Pons (tissue), 1 donor: ENCODE measurements around the gene DTNB.
"Not testable (repeated sequence)": the region's sequence is repeated elsewhere in the genome, so short reads cannot be mapped to it uniquely, and the experiment has no call there.

Source experiments
- DNase-seq: peaks from one replicate; pipeline ENCODE4 v3.0.0-alpha.2; 2016; ENCODE audit warnings: low spot score

Gene DTNB

DNA sequence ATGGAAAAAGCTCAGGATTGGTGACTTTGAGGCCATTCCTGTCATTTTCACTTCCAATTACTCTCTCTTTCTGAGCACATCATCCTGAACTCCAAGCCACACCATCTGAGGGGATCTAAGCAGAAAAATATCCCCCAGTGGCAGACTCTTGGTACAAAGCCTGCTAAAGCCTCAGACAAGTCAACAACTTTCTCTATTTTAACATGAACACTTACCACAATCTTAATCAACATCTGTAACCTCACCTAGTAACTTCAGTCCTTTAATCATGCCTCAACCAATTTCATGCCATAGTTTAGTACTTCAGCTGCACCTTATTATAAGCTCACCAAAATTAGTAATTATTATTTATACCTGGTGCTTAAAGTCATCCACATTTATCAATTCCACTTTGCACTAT, 128.9 kb downstream of the DTNB start:
- no peak for DNase-seq

DNA sequence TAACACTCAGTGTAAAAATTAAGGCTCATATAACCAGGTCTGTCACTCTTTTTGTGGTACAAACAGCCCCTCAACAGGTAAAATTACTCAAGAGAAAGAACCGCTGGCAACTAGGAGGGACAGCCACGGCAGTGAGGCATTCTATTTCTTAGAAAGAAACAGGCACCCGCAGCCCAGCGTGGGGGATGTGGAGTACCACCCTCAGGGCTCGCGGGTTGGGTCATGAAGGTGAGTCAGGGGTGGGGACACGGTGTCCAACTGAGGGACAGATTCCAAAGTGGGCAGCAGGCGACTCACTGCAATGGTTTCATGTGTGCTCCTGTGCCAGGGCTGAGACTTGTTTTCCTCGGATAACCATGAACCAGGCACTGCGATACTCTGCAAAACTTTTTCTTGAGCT, 129.4 kb downstream of the DTNB start:
- no peak for DNase-seq

DNA sequence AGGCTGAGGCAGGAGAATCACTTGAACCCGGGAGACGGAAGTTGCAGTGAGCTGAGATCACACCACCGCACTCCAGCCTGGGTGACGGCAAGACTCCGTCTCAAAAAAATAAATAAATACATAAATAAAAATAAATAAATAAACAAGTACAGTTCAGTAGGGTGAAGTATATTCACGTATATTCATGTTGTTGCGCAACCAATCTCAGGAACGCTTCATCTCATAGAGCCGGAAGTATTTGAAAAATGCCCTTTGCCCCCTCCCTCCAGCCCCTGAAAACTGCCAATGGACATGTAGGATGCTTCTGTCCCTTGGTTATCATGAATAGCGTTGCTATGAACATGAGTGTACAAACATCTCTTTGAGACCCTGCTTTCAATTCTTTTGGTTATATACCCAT, 132.0 kb downstream of the DTNB start:
- DNase-seq, result no peak

DNA sequence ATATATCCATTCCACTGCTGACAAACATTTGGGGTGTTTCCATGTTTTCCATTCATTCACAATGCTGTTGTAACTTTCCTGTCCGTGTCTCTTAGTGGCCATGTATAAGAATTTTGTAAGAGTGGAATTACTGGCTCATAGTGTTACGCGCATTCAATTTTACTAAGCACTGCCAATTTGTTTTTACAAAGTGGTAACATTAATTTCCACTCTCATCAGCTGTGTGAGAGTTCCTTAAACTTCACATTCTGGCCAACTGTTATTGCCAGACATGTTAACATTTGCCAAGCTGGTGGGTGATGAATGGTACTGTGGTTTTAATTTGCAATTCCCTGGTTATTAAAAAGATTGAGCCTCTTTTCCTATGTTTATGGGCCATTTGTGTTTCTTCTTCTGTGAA, 134.2 kb downstream of the DTNB start:
- no peak for DNase-seq

DNA sequence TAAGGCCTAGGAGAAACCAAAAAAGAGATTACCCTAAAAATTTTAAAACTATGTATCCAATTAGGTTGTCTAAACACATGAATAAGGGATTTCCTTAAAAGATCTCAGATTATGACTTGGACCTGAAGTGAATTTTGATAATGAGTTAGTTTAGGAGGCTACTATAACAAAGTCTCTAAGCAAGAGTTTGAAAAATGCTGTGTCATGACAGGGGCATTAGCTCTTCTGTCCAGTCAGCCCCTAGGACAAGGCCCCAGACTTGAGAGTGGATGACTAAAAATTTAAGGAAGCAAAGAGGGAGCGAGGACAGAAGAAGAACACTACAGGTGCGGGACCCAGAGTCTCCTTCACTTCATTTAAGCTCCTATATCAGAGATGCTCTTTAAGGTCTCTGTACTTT, 135.9 kb downstream of the DTNB start:
- DNase-seq, result no peak

DNA sequence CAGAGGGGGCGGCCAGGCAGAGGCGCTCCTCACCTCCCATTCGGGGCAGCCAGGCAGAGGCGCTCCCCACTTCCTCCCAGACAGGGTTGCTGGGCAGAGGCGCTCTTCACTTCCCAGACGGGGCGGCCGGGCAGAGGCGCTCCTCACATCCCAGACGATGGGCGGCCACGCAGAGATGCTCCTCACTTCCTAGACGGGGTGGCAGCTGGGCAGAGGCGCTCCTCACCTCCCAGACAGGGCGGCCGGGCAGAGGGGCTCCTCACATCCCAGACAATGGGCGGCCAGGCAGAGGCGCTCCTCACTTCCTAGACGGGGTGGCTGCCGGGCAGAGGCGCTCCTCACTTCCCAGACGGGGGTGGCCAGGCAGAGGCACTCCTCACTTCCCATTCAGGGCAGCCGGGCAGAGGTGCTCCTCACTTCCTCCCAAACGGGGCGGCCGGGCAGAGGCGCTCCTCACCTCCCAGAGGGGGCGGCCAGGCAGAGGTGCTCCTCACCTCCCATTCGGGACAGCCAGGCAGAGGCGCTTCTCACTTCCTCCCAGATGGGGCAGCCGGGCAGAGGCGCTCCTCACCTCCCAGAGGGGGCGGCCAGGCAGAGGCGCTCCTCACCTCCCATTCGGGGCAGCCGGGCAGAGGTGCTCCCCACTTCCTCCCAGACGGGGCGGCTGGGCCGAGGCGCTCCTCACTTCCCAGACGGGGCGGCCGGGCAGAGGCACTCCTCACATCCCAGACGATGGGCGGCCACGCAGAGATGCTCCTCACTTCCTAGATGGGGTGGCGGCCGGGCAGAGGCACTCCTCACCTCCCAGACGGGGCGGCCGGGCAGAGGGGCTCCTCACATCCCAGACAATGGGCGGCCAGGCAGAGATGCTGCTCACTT, 137.7 kb downstream of the DTNB start:
- DNase-seq, result not testable (repeated sequence)

DNA sequence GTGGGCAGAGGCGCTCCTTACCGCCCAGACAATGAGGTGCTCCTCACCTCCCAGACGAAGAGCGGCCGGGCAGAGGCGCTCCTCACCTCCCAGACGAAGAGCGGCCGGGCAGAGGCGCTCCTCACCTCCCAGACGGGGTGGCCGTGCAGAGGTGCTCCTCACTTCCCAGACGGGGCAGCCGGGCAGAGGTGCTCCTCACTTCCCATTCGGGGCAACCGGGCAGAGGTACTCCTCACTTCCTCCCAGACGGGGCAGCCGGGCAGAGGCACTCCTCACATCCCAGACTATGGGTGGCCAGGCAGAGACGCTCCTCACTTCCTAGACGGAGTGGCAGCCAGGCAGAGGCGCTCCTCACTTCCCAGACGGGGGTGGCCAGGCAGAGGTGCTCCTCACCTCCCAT, 138.4 kb downstream of the DTNB start:
- not testable (repeated sequence) for DNase-seq

DNA sequence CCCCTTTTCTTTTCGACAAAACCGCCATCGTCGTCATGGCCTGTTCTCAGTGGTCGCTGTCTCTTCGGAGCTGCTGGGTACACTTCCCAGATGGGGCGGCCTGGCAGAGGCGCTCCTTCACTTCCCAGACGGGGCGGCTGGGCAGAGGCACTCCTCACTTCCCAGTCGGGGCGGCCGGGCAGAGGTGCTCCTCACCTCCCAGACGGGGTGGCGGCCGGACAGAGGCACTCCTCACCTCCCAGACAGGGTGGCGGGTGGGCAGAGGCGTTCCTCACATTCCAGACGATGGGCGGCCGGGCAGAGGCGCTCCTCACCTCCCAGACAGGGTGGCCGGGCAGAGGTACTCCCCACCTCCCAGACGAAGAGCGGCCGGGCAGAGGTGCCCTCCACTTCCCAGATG, 138.9 kb downstream of the DTNB start:
- DNase-seq, result no peak

DNA sequence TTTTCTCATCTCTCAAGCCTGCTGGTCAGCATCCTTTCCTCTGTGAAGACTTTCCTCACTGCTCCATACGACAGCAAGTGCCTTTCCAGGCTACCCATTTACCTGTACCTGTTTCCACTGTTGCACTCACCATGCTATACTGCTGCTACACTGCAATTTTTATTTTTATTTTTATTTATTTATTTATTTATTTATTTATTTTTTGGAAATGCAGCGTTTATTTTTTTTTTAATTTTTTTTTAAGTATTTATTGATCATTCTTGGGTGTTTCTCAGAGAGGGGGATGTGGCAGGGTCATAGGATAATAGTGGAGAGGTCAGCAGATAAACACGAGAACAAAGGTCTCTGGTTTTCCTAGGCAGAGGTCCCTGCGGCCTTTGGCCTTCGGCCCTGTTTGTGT, 139.6 kb downstream of the DTNB start:
- DNase-seq, result not testable (repeated sequence)

DNA sequence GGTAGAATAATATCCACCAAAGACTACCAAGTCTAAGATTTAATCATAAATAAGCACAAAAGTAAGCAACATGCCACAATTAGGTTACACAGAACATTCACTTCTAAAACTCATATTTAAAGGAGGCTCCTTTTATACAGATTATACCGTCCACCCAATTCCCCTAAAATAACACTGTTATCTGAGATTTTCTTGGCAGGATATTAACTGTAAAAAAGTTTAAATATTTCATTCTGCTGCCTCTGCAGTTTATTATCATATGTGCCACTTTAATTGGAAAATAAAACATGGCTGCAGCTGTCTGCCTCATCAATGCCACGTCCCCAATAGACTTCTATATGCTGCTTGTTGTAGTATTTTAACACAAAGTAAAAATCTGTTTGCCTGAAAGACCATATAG, 140.9 kb downstream of the DTNB start:
- DNase-seq, result no peak

DNA sequence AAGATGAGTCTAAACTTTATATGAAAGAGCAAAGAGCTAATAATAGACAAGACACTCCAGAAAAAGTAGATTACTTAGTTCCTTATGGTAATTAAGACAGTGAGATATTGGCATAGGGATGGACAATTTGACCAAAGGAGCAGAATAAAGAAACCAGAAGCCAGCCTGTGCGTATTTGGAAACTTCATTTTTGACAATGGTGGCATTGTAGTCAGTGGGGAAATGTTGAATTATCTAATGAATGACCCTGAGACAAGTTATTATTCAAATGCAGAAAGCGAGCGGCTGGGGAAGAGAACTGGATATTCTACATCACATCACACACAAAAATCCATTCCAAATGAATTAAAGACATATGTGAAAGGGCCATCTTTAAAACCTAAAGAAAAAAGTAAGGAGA, 144.3 kb downstream of the DTNB start:
- peak; percentile 91 for DNase-seq

DNA sequence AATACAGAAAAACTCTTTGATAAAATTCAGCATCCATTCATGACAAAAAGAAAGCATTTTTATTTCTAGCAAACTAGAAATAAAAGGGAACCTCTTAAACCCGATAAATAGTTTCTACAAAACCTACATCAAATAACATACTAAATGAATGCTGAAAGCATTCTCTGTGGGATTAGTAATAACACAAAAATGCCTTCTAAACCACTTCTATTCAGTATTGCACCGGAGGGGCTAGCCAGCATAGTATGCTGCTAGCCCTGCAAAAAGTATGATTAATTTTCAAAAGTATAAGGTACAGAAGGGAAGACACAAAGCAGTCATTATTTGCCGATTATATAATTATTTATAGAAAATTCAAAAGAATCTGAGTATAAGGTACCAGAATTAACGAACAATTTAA, 145.2 kb downstream of the DTNB start:
- no peak for DNase-seq

DNA sequence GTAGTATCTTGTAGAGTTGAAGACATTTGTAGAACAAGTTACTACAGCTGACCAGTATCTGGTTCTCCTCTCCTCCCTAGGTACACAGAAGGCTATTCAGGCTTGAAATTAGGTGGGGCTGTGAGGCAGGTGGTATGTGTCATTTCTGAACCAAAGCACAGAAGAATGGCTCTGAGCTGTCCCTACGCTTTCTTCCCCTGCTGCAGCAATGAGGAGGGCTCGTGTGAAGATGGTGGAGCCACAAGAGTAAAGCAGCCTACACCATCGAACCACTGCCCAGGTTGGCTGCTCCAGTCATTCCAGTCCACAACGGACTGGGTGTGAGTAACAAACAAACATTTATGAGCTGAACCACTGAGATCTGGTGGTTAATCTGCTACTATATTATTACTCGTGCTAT, 148.9 kb downstream of the DTNB start:
- no peak for DNase-seq

DNA sequence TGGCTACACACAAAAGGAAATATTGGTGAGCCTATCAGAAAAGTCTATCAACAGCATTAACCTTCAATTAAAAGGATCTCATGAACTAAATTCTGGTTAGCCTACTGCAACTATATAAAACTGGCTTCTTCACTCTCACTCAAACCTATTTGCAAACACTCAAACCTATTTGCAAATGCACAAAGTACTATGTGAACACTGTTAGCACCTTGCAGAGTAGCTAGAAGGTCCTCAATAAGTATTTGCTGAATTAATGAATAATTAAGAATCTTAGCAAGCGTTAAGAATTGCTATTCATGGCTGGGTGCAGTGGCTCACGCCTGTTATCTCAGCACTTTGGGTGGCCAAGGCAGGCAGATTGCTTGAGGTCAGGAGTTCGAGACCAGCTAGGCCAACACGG, 150.3 kb downstream of the DTNB start:
- no peak for DNase-seq

DNA sequence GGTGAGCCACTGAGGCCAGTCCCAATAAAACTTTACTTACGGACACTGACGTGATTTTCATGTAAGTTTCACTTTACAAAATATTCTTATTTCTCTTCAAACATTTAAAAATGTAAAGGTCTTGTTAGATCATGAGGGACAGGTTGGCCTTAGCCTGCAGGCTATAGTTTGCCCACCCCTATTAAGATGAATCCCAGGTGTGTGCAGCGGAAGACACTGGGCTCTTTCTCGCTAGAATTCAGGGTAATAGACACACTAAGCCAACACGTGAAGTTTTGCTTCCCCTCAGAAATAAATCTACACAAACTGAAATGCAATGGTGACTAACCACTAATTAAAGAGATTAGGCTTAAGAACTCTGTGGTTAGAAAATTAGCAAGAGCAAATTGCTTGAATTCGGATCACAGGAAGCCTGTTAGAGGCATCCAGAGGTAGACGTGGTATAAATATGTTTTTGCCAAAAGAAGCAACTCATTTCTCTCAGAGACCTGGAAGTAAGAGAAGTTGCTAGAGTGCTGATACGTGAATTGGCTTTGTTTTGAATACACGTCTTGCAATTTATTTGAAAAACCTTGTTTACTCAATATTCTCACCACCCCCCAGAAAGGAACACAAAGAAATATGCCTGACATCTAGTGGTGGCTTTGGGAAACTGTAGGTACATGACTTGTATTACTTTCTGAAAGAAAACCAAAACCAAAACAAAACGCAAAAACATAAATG, 151.6 kb downstream of the DTNB start:
- DNase-seq, result peak; percentile 93

DNA sequence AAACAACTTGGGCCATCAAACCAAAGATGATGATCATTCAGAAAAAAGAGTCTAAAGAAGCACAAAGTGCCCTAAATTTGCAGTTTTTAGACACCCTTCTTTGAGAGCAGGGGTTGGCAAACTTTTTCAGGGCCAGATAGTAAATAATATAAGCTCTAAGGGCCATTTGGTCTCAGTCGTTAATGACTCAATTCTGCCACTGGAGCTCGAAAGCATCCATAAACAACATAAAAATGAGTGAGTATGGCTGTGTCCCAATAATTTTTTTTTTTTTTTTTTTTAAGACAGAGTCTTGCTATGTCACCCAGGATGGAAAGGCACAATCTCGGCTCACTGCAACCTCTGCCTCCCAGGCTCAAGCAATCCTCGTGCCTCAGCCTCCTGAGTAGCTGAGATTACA, 152.3 kb downstream of the DTNB start:
- DNase-seq, result no peak

DNA sequence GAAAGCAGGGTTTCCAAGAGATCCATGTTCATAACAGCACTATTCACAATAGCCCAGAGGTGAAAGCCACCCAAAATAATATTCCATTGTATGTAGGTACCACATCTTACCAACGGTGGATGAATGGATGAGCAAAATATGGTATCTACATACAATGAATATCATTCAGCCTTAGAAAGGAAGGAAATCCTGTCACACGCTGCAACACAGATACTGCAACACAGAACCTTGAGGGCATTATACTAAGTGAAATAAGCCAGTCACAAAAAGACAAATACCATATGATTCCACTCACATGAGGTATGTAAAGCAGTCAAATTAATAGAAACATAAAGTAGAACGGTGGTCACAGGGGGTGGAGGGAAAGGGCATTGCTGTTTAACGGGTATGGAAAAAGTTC, 155.7 kb downstream of the DTNB start:
- DNase-seq, result no peak

DNA sequence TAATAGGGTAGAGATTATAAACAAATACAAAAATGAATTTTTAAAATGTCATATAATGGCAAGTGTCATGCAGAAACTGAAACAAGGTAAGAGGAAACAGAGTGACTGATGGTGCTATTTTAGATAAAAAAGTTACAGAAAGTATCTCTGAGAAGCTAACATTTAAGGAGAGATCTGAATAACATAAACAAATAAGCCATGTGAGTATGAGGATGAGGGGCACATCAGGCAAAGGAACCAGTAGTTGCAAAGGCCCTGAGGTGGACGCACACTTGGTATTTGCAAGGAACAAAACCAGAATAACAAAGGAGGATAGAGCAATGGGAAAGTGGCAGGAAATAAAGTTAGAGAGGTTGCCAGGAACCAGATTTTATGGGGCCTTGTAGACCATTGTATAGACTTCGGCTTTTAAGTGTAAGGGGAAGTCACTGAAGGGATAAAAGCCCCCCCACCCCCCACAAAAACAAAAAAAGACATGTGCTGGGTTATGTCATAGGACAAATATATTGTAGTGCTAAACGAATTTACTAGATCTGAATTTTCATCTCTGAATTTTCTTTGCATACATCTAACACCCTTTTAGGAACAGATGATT, 159.2 kb downstream of the DTNB start:
- no peak for DNase-seq

DNA sequence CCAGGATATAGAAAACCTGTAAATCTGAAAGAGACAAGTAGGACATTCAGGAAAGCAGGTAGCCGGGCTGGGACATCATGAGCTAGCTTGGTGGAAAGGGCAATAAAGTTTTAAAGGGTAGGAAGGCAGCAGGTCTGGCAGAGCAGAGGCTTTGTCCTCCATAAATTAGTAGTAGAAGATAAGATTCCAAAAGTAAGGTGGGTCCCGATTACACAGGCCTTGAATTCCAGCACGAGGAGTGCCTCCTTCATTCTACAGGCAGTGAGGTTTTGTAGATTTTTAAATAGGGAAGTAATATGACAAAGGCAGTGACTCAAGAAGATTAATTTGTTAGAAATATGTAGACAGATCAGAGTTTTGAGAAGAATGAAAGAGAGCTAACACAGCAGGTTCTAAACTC, 160.7 kb downstream of the DTNB start:
- DNase-seq, result no peak

DNA sequence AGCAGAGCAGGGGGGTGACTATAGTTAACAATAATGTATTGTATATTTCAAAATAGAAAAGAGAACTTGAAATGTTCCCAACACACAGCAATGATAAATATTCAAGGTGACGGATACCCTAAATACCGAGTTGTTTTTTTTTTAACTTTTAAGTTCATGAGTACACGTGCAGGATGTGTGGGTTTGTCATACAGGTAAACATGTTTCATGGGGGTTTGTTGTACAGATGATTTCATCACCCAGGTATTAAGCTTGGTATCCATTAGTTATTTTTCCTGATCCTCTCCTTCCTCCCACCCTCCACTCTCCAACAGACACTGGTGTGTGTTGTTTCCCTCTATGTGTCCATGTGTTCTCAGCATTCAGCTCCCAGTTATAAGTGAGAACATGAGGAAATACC, 167.2 kb downstream of the DTNB start:
- DNase-seq, result no peak

DNA sequence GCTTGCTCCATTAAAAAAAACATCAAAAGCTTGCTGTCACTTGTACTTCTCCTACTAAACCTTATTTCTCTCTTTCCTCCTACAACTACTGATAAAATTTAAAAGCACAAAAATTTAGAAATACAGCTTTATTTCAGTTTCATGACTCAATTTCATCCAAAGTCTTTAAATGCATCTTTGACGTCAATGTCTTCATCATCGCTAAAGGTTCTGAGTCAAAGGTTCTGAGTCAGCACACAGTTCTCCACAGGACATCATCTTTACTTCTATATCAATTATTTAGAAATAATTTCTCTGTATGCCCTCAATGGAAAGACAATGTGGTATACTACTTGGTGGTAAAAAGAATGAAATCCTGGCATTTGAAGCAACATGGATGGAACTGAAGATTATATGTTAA, 167.8 kb downstream of the DTNB start:
- DNase-seq, result no peak

DNA sequence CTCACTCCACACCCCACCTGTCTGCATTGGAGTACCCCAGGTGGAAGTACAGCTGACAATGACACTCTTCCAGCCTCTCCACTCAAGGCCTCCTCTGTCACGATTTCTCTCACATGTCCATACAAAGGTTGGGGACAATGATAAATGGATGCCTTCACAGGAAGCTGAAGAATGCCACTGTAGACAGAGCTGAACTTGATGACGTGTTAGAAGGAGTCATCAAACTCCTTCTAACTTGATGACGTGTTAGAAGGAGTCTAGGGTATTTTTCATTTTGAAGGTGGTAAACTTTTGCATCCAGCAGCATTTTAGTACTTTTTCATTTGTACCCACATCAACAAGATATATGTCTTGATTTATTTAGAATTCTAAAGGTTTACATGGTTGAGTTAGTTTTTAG, 168.2 kb downstream of the DTNB start:
- DNase-seq, result no peak

DNA sequence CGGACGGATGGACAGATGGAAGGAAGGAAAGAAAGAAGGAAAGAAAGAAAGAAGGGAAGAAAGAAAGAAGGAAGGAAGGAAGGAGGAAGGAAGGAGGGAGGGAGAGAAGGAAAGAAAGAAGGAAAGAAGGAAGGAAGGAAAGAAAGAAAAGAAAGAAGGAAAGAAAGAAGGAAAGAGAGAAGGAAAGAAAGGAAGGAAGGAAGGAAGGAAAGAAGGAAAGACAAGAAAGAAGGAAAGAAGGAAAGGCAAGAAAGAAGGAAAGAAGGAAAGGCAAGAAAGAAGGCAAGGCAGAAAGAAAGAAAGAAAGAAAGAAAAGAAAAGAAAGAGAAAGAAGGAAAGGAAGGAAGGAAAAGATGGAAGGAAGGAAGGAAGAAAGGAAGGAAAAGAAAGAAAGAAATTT, 169.1 kb downstream of the DTNB start:
- no peak for DNase-seq
